ENCODE measurements around the gene CADM1. TPM values are rescaled to one million over a fixed set of nuclear protein-coding genes. Genes with fewer than 3 reads are reported as not detected.
A peak's percentile ranks its signal among the peaks of the same experiment; 100 is the strongest.

CADM1 gene
- polyA plus RNA-seq (2011; rRNA removed) (31.8 and 43.4 TPM in 2 replicates), polyA minus RNA-seq (2011; rRNA and poly(A)+ RNA removed) (22.6 and 41.2 TPM in 2 replicates)

DNA sequence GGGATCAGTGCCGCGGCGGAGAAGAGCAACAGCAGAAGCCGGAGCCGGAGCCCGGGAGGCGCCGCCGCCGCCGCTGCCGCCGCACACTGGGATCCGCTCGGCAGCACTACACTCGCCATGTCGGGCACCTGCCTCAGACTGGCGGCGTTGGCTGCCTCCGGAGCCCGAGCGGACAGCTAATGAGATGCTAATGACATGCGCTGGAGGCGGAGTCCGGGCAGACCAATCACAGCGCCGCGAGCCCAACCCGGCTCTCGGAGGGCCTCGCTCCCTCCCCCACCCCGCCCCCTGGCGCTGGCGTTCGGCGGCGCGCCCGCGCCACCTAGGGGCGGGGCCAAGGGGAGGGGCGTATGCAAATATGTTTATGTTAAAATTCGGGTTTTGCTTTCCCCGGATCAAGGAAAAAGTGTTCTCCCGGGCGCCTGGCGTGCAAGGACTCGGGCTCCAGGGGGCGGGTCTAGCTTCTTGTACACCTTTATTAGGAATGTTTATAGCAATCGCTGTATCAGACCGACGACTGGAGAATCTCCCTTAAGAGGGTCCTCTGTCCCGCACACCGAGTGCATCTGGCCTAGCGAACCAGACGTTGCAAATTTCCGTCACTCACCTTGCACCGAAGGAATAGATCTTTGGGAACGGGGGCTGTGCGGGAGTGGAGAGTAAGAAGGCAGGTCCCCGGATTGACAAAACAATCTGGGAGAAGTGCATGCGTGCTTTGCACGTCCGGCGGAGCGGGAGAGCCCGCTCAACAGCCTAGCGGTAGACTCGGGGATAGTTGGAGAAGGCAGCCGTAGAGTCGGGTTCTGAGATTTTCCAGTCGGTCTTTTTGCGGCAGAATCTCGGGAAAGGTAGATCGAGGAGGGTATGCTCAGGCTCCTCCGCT lies at the start of gene CADM1:
Gene CADM1 (minus strand): TSS at position 140 of the 883 bp plus-strand sequence.
- DNase-seq (ENCODE audit: low read depth): peak; percentile 61
- H3K4me3 ChIP-seq (ENCODE audit: low read depth, low read length): peak within 1 kb of the TSS; percentile 54
- no peaks in the 10 kb centered on the region for H3K36me3 ChIP-seq (ENCODE audit: control insufficient read depth, insufficient read depth, low read length)
- POLR2A ChIA-PET: no interaction called here
- CTCF ChIA-PET: interaction anchor here (0.5 to 1.7 kb wide), 6 partner anchors 11 to 171 kb away, joined by 3 to 6 read pairs (median 4); no protein-coding TSS in a partner anchor
- peaks cover 22% of the 10 kb centered on the region for H3K27me3 ChIP-seq (ENCODE audit: control insufficient read depth, insufficient read depth, low read length)
- TF ChIP-seq, protein P1, sequence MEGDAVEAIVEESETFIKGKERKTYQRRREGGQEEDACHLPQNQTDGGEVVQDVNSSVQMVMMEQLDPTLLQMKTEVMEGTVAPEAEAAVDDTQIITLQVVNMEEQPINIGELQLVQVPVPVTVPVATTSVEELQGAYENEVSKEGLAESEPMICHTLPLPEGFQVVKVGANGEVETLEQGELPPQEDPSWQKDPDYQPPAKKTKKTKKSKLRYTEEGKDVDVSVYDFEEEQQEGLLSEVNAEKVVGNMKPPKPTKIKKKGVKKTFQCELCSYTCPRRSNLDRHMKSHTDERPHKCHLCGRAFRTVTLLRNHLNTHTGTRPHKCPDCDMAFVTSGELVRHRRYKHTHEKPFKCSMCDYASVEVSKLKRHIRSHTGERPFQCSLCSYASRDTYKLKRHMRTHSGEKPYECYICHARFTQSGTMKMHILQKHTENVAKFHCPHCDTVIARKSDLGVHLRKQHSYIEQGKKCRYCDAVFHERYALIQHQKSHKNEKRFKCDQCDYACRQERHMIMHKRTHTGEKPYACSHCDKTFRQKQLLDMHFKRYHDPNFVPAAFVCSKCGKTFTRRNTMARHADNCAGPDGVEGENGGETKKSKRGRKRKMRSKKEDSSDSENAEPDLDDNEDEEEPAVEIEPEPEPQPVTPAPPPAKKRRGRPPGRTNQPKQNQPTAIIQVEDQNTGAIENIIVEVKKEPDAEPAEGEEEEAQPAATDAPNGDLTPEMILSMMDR (IDR thresholded peaks at IDR 0.05; ENCODE audit: insufficient read depth, low read depth, low read length): peak; percentile 72

DNA sequence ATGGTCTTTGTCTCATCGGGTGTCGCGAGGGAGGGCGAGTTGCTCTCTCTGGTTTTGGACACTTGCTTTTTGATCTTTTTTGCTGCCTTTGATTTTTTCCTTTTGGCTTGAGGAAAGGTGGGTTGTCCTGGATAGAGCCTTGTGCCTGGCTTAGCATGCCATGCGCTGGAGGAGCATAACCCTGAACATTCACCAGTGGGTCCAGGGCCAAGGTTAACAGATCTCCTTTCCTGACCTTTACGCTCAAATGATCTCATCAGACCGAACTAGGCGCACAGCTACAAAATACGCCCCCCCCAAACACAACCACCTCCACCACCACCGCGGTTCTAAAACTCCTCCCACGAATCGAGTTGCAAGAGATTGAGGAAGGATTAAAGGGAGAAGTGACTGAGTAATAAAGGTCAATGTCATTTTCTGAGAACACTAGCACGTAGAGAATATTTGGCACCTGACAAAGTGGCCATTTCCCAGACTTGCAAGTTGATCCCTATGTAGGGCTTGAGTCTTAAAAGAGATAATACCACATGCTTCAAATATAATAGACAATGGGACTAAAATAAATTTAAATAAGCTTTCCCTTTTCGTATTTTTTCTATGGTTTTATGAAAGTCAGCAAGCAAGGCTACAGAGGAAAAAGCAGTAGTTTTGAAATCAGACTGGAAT lies 48.7 kb upstream of the CADM1 start:
- TF ChIP-seq, protein P1 (IDR thresholded peaks at IDR 0.05; ENCODE audit: insufficient read depth, low read depth, low read length): no peak
- no peak for DNase-seq (ENCODE audit: low read depth)
- ChIA-PET CTCF (no interaction called here), POLR2A (no interaction called here)
- no peaks in the 10 kb centered on the region for H3K27me3 ChIP-seq (ENCODE audit: control insufficient read depth, insufficient read depth, low read length)
- H3K36me3 ChIP-seq (ENCODE audit: control insufficient read depth, insufficient read depth, low read length): no peaks in the 10 kb centered on the region
- H3K4me3 ChIP-seq (ENCODE audit: low read depth, low read length): no peak overlapping the region

DNA sequence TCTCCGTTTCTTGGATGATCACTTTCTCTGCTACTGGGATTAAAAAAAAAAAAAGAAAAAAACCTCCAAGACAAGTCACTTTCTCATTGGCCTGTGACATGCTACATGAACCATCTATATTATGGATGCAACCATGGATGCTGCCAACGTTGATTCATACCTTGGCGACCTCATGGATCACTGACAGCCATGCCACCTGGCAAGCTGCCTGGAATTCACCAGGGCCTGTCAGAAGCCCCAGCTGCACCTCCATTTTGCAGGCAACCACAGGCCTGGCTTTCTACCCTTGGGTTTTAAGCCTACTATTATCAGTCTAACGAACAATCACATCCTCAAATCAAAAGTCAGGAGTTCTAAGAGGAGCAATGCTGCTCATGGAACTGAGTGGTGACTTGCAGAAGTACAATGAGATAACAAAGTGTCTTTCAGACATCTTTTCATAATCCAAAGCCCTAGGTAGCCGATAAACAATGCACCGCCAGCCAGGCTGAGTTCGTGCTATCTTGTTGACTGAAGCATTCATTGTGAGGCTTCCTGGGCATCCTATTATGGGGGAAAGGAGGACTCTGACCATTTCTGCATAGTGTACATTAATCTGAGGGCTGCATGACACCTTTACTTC lies 48.0 kb upstream of the CADM1 start:
- no peak for DNase-seq (ENCODE audit: low read depth)
- ChIA-PET POLR2A (no interaction called here), CTCF (interaction anchor here (1.0 kb wide), 1 partner anchor 144 kb away, joined by 3 read pairs; no protein-coding TSS in a partner anchor)
- Histone ChIP-seq H3K27me3 (ENCODE audit: control insufficient read depth, insufficient read depth, low read length) (no peaks in the 10 kb centered on the region), H3K4me3 (ENCODE audit: low read depth, low read length) (no peak overlapping the region), H3K36me3 (ENCODE audit: control insufficient read depth, insufficient read depth, low read length) (no peaks in the 10 kb centered on the region)
- TF ChIP-seq, protein P1 (IDR thresholded peaks at IDR 0.05; ENCODE audit: insufficient read depth, low read depth, low read length): no peak

DNA sequence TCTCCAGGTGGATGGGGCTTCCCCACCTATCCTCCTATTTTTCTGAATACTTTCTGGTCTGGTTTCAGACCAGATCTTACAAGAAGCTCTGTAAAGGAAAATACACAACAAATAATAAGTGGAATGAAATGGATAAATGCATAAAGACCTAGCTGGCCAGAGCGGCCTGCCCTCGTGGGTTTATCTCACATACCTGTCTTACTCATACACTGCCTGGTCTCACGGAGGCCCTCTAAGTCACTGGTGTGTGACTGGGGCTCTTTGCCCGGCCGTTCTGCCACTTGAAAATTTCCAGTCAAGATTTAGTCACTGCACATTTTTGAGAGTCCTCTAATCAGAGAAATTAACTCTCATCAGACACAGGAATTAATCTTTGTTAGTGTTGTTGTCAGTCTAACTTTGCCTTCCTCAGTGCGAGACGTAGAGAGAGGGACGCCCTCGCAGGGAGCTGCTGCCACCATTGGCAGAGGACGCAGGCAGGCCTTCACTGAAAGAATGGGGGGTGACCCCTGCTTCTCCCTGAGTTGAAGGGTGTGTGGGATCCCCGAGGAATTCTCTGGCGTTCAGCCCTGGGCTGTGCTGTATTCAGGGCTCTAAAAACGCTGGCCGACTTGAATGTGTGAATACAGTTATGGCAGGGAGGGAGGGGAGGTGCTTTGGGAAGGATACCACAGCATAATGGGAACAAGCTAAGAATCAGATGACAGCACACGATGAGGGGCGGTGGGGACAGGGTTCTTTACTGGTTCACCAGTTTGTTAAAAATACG lies 46.3 kb upstream of the CADM1 start:
- no peak overlapping the region for H3K4me3 ChIP-seq (ENCODE audit: low read depth, low read length)
- CTCF ChIA-PET: no interaction called here
- no peaks in the 10 kb centered on the region for H3K36me3 ChIP-seq (ENCODE audit: control insufficient read depth, insufficient read depth, low read length)
- POLR2A ChIA-PET: no interaction called here
- TF ChIP-seq, protein P1 (IDR thresholded peaks at IDR 0.05; ENCODE audit: insufficient read depth, low read depth, low read length): no peak
- H3K27me3 ChIP-seq (ENCODE audit: control insufficient read depth, insufficient read depth, low read length): no peaks in the 10 kb centered on the region
- no peak for DNase-seq (ENCODE audit: low read depth)

Data from BJ (cell line).